Fibroblast of villous mesenchyme (primary cell): ENCODE data around the gene TLDC2. TPM values are rescaled to one million over a fixed set of nuclear protein-coding genes. Genes with fewer than 3 reads are reported as not detected.

Experiments
- DNase-seq: peaks from one replicate; pipeline ENCODE4 v3.0.0-alpha.2; 2010; ENCODE audit warnings: low read depth
- H3K4me3 ChIP-seq: 2 replicates; pipeline ENCODE4 v1.5.1; 2011; ENCODE audit warnings: low read depth, mild to moderate bottlenecking, low read length
- total RNA-seq: library from RNA; depleted of rRNA; stranded (reverse); fragments of >200 nt; gene quantifications from 2 replicates; pipeline ENCODE4 v1.2.3, GENCODE V29; 2012
- TF ChIP-seq, protein P1 (sequence below): IDR thresholded peaks from 2 replicates; pipeline ENCODE4 v1.5.1; 2012; ENCODE audit warnings: low read depth, mild to moderate bottlenecking, low read length; ENCODE audit not compliant: insufficient read depth

The TLDC2 gene
- total RNA-seq, result 0.32 TPM in 1 of 2 replicates, not detected in the other

DNA sequence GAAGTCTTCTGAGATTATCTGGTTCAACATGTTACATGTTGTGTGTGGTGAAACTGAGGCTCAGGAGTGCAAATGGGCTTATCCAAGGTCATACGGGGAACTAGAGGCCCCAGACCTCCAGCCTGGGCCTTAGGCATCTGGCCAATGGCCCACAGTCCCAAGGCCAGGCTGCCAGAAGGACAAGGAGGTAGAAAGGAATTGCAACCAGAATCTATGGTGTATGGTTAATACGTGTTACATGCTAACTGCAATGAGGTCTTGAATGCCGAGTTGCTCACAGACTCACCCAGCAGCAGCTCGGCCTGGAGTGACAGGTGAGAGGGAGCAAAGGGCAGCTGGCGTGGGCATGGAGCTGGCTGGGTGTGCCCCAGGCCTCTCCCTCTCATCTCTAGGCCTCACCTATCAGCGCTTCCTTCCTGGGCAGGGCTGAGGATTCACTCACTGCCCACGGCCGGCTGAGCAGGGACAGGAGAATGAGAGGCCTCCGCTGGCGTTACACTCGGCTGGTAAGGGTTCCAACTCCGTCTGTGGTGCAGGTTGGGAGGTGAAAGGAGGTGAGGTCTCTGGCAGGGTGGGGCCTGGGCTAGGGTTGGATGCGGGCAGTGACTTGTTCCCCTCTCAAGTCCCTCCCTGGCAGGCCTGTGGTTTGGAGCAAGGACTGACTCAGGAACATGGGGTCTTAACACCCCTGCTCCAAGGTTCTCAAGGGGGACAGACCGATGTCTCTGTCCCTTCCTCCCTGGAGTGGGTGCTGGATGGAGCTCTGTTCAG lies at the start of gene TLDC2:
TLDC2 (plus strand) TSS at position 437 of the 771 bp plus-strand sequence; CDS start at position 474, 37 bp downstream.
- TF ChIP-seq, protein P1, sequence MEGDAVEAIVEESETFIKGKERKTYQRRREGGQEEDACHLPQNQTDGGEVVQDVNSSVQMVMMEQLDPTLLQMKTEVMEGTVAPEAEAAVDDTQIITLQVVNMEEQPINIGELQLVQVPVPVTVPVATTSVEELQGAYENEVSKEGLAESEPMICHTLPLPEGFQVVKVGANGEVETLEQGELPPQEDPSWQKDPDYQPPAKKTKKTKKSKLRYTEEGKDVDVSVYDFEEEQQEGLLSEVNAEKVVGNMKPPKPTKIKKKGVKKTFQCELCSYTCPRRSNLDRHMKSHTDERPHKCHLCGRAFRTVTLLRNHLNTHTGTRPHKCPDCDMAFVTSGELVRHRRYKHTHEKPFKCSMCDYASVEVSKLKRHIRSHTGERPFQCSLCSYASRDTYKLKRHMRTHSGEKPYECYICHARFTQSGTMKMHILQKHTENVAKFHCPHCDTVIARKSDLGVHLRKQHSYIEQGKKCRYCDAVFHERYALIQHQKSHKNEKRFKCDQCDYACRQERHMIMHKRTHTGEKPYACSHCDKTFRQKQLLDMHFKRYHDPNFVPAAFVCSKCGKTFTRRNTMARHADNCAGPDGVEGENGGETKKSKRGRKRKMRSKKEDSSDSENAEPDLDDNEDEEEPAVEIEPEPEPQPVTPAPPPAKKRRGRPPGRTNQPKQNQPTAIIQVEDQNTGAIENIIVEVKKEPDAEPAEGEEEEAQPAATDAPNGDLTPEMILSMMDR, result no peak
- no peak for DNase-seq
- no peak within 1 kb of the TSS for H3K4me3 ChIP-seq

- no peak overlapping the region for H3K4me3 ChIP-seq
- TF ChIP-seq, protein P1, result no peak
- DNase-seq, result peak; percentile 61
These were observed 49.2 kb upstream of the TLDC2 start for GRCh38 chr20:36826554-36827244.

DNA sequence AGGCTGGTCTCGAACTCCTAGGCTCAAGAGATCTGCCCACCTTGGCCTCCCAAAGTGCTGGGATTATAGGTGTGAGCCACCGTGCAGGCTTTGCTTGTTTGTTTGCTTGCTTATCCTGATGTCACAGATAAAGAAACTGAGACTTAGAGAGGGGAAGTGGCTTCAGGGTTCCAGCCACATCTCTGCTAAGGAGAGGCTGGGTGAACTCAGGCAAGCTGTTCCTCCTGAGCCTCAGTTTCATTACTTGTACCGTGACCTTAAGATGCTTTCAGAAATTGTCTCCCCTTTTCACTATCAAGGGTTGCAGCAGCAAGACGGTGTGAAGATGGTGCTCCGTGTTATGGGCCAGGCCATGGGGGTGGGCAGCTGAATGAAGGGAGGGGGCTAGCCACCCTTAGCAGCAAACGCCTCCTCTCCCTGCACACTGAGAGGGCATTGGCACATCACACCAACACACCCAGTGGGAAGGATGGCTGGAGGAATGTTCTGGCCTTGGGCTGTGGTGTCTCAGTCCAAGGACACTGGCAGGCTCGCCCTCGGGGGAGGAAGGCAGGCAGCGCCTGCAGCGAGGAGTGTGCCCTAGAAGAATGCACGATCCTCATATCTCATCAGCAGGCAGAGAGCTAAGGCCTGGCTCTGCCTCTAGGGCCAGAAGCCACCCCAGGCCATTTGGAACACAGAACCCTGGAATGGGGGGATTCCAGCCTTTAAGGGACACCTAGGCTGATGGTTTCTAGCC lies 48.2 kb upstream of the TLDC2 start:
- no peak for DNase-seq
- no peak overlapping the region for H3K4me3 ChIP-seq
- TF ChIP-seq, protein P1, result no peak

DNA sequence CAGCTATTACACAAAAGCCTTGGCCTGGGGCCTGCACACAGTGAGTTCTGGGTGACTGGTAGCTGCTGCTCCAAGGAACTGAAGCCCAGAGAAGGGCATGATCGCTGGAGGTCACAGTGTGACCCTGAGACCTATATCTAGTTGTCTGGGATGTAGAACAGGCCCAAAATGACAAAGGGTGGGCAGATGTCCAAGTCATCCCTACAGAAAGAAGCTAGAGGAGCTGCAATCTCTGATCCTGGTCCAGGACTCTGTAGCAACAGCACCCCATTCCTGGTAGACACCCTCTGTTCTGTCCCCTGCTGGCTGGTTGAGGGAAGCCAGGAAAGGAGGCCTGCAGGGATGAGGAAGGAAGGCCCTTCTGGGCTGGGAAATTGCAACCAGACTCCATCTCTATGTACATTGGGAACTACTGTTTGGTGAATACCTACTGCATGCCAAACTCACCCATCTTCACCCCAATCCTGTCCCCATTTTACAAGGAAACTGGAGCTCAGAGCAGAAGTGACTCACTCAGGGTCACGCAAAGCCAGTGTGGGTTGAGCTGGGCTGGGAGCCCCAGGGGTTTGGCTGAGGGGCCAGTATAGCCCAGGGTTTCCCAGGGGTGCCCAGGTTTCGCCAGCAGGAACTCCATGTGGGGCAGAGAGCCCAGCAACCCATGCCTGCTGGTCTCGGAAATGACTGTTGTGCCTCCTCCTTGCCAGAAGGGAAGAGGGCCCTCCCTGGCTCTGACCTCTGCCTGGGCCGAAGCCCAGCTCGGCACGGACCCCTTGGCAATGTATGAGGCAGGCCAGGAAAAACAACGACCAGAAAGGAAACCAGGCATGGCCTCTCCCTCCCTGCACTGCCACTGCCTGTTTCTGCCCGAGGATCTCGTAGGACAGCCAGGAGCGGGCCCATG lies 44.9 kb upstream of the TLDC2 start:
- peak; percentile 72 for DNase-seq
- TF ChIP-seq, protein P1, result peak; percentile 62
- H3K4me3 ChIP-seq, result no peak overlapping the region

GRCh38 chr20:36832791-36833190 lies 43.1 kb upstream of the TLDC2 start:
- TF ChIP-seq, protein P1, result no peak
- no peak for DNase-seq
- H3K4me3 ChIP-seq, result no peak overlapping the region
